ENCODE measurements around the gene DTNB.
A peak's percentile ranks its signal among the peaks of the same experiment; 100 is the strongest.

DNA sequence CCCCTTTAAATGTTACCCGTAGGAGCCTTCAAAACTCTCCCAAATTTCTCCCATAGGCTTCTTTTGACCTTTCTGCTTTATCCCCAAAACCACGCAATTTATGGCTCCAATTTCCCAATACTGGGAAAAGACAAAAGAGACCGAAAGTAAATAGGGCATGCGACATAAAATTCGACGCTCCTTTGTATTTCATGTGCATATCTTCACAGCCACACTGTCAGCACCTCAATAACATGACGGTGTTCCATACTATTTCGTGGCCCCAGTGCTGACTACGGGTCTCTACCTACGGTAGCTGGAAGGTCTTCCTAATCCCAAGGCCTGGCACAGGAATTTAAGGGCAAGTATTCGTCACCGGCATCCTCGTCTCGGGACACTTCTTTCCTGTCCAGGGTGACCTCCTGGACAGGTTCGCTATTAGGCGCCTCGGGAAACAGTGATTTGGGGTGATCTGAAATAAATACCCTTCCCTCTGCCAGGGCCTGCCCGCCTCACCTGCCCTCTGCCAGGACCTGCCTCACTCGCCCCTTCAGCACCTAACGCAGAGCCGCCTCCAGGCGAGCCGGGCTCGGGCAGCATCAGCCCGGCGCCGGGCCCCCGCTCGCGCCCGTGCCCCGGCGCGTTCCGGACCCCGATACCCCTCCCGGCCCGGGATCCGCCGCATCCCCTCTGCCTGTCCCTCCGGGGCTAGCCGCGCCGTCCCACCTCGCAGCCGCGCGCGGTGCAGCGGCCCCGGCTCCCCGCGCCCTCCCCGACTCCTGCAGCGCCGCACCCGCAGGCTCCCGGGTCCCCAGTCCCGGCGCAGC, 680 bp downstream of the DTNB start:
- TF ChIP-seq, protein P1, sequence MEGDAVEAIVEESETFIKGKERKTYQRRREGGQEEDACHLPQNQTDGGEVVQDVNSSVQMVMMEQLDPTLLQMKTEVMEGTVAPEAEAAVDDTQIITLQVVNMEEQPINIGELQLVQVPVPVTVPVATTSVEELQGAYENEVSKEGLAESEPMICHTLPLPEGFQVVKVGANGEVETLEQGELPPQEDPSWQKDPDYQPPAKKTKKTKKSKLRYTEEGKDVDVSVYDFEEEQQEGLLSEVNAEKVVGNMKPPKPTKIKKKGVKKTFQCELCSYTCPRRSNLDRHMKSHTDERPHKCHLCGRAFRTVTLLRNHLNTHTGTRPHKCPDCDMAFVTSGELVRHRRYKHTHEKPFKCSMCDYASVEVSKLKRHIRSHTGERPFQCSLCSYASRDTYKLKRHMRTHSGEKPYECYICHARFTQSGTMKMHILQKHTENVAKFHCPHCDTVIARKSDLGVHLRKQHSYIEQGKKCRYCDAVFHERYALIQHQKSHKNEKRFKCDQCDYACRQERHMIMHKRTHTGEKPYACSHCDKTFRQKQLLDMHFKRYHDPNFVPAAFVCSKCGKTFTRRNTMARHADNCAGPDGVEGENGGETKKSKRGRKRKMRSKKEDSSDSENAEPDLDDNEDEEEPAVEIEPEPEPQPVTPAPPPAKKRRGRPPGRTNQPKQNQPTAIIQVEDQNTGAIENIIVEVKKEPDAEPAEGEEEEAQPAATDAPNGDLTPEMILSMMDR (IDR thresholded peaks at IDR 0.05) = peak in 3 of 4 experiments; percentile 1 to 6 (median 6)
- TF ChIP-seq POLR2A (IDR thresholded peaks at IDR 0.05) (no peak), EP300 (IDR thresholded peaks at IDR 0.05) (no peak)

All from gastroesophageal sphincter (tissue), 3 donors.